GM12878 (cell line): ENCODE results near the gene RBMS3.

Experiments used
- CHD2 ChIP-seq: IDR thresholded peaks from 2 replicates; pipeline ENCODE4 v1.6.1; 2011; ENCODE audit warnings: low read depth, low read length, improper control_type of control experiment, borderline replicate concordance
- MXI1 ChIP-seq: fragments of 150-350 bp; IDR thresholded peaks from 2 replicates; pipeline ENCODE4 v1.6.1; 2011; ENCODE audit warnings: low read depth, mild to moderate bottlenecking, inconsistent platforms, low read length, improper control_type of control experiment
- MYC ChIP-seq: IDR thresholded peaks from 2 replicates; pipeline ENCODE4 v1.6.1; 2011; ENCODE audit warnings: mild to moderate bottlenecking, low read length, moderate library complexity, inconsistent platforms; ENCODE audit not compliant: insufficient read depth, insufficient replicate concordance, insufficient read length, severe bottlenecking
- NRF1 ChIP-seq: conservative IDR thresholded peaks from 2 replicates; pipeline ENCODE4 v1.6.1; 2011; ENCODE audit warnings: mild to moderate bottlenecking, low read depth, low read length, improper control_type of control experiment
- SRF ChIP-seq, 2 experiments: IDR thresholded peaks; 2 replicates each; pipeline ENCODE4 v1.6.1; 2011; ENCODE audit warnings: low read depth in 2 of 2, low read length in 2 of 2, mild to moderate bottlenecking in 1 of 2, moderate library complexity in 1 of 2
- TF ChIP-seq, protein P1 (sequence below): IDR thresholded peaks from 2 replicates; pipeline ENCODE4 v1.6.1; 2012; ENCODE audit warnings: low read length, inconsistent platforms

GRCh38 chr3:29608414-29609327 lies 327.8 kb downstream of the RBMS3 start:
- TF ChIP-seq MXI1 = no peak
- TF ChIP-seq MYC = no peak
- TF ChIP-seq, protein P1, sequence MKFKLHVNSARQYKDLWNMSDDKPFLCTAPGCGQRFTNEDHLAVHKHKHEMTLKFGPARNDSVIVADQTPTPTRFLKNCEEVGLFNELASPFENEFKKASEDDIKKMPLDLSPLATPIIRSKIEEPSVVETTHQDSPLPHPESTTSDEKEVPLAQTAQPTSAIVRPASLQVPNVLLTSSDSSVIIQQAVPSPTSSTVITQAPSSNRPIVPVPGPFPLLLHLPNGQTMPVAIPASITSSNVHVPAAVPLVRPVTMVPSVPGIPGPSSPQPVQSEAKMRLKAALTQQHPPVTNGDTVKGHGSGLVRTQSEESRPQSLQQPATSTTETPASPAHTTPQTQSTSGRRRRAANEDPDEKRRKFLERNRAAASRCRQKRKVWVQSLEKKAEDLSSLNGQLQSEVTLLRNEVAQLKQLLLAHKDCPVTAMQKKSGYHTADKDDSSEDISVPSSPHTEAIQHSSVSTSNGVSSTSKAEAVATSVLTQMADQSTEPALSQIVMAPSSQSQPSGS = no peak
- TF ChIP-seq NRF1 = no peak
- TF ChIP-seq CHD2 = no peak
- no peak for TF ChIP-seq SRF (IDR thresholded peaks at IDR 0.05; ENCODE audit: low read depth in 2 of 2, low read length in 2 of 2)
